ENCODE results near the gene NLRP1. TPM values are rescaled to one million over a fixed set of nuclear protein-coding genes. Genes with fewer than 3 reads are reported as not detected.
"Not testable (repeated sequence)": the region's sequence is repeated elsewhere in the genome, so short reads cannot be mapped to it uniquely, and the experiment has no call there.

NLRP1 gene
- polyA plus RNA-seq, 1 donor, result 69.1 TPM

GRCh38 chr17:5587438-5588032 lies 3.2 kb upstream of the NLRP1 start:
- DNase-seq (ENCODE audit: low read depth), result peak; percentile 50

GRCh38 chr17:5585836-5586521 lies 1.7 kb upstream of the NLRP1 start:
- DNase-seq (ENCODE audit: low read depth), result no peak

- DNase-seq (ENCODE audit: low read depth), result no peak
Observed at GRCh38 chr17:5585287-5585794, 1.0 kb upstream of the NLRP1 start.

- no peak for DNase-seq (ENCODE audit: low read depth)
Observed at GRCh38 chr17:5583426-5584382, 605 bp downstream of the NLRP1 start.

- no peak for DNase-seq (ENCODE audit: low read depth)
Observed at GRCh38 chr17:5582209-5583185, 1.8 kb downstream of the NLRP1 start.

GRCh38 chr17:5581655-5582054 lies 2.7 kb downstream of the NLRP1 start:
- DNase-seq (ENCODE audit: low read depth), result no peak

- DNase-seq (ENCODE audit: low read depth), result no peak
Observed at GRCh38 chr17:5580969-5581368, 3.3 kb downstream of the NLRP1 start.

- DNase-seq (ENCODE audit: low read depth), result no peak
Observed at GRCh38 chr17:5580367-5580766, 3.9 kb downstream of the NLRP1 start.

- DNase-seq (ENCODE audit: low read depth), result not testable (repeated sequence)
Observed at GRCh38 chr17:5578768-5579167, 5.5 kb downstream of the NLRP1 start.

- not testable (repeated sequence) for DNase-seq (ENCODE audit: low read depth)
Observed at GRCh38 chr17:5573017-5573416, 11.3 kb downstream of the NLRP1 start.

GRCh38 chr17:5571281-5571680 lies 13.0 kb downstream of the NLRP1 start:
- no peak for DNase-seq (ENCODE audit: low read depth)

GRCh38 chr17:5565808-5566207 lies 18.5 kb downstream of the NLRP1 start:
- DNase-seq (ENCODE audit: low read depth), result no peak

- DNase-seq (ENCODE audit: low read depth), result no peak
Observed at GRCh38 chr17:5563456-5563855, 20.9 kb downstream of the NLRP1 start.

- DNase-seq (ENCODE audit: low read depth), result no peak
Observed at GRCh38 chr17:5562661-5563360, 21.5 kb downstream of the NLRP1 start.

- no peak for DNase-seq (ENCODE audit: low read depth)
Observed at GRCh38 chr17:5561736-5562571, 22.4 kb downstream of the NLRP1 start.

GRCh38 chr17:5560361-5560988 lies 23.8 kb downstream of the NLRP1 start:
- no peak for DNase-seq (ENCODE audit: low read depth)

GRCh38 chr17:5558815-5559785 lies 25.2 kb downstream of the NLRP1 start:
- DNase-seq (ENCODE audit: low read depth), result no peak

GRCh38 chr17:5557990-5558389 lies 26.3 kb downstream of the NLRP1 start:
- no peak for DNase-seq (ENCODE audit: low read depth)

Data from forelimb muscle (tissue), 1 donor.